GM19351 (cell line): ENCODE results near the gene ZNF267.
"Not testable (repeated sequence)": the region's sequence is repeated elsewhere in the genome, so short reads cannot be mapped to it uniquely, and the experiment has no call there.

Source experiments
- ATAC-seq: cut with Tn5 transposase; IDR thresholded peaks from one replicate; pipeline ENCODE4 v1.9.1; 2021; ENCODE audit warnings: mild to moderate bottlenecking, moderate library complexity; ENCODE audit not compliant: unreplicated experiment

Gene ZNF267

GRCh38 chr16:31877876-31878642, 4.5 kb downstream of the ZNF267 start:
- ATAC-seq: no peak

- no peak for ATAC-seq
These were observed 6.3 kb downstream of the ZNF267 start for GRCh38 chr16:31879937-31880321.

- peak; percentile 34 for ATAC-seq
These were observed 6.8 kb downstream of the ZNF267 start for GRCh38 chr16:31880322-31880979.

- no peak for ATAC-seq
These were observed 12.6 kb downstream of the ZNF267 start for GRCh38 chr16:31886227-31886626.

- no peak for ATAC-seq
These were observed 15.1 kb downstream of the ZNF267 start for GRCh38 chr16:31888735-31889134.

GRCh38 chr16:31892111-31892510, 18.5 kb downstream of the ZNF267 start:
- ATAC-seq: not testable (repeated sequence)

- ATAC-seq: no peak
These were observed 20.2 kb downstream of the ZNF267 start for GRCh38 chr16:31893824-31894223.

GRCh38 chr16:31897283-31897682, 23.7 kb downstream of the ZNF267 start:
- ATAC-seq: no peak

- no peak for ATAC-seq
These were observed 25.9 kb downstream of the ZNF267 start for GRCh38 chr16:31899505-31899904.

GRCh38 chr16:31904571-31904970, 31.0 kb downstream of the ZNF267 start:
- not testable (repeated sequence) for ATAC-seq

GRCh38 chr16:31913668-31914067, 40.1 kb downstream of the ZNF267 start:
- no peak for ATAC-seq

- ATAC-seq: no peak
These were observed 42.5 kb downstream of the ZNF267 start for GRCh38 chr16:31916056-31916488.

- no peak for ATAC-seq
These were observed 46.8 kb downstream of the ZNF267 start for GRCh38 chr16:31920373-31920772.

GRCh38 chr16:31951806-31952205, 78.2 kb downstream of the ZNF267 start:
- not testable (repeated sequence) for ATAC-seq

- not testable (repeated sequence) for ATAC-seq
These were observed 78.6 kb downstream of the ZNF267 start for GRCh38 chr16:31952206-31952605.

GRCh38 chr16:31956221-31956620, 82.6 kb downstream of the ZNF267 start:
- not testable (repeated sequence) for ATAC-seq

GRCh38 chr16:31960186-31960910, 86.7 kb downstream of the ZNF267 start:
- ATAC-seq: not testable (repeated sequence)
